C4-2B (cell line): Measurements from ENCODE around the gene SIK2.

Source experiments
- CTCF ChIP-seq: fragments of 450-650 bp; conservative IDR thresholded peaks from 2 replicates; pipeline ENCODE4 v1.5.1; 2017; ENCODE audit warnings: mild to moderate bottlenecking
- ZFX ChIP-seq: fragments of 450-650 bp; IDR thresholded peaks from 2 replicates; pipeline ENCODE4 v1.6.1; 2017

- TF ChIP-seq CTCF (no peak), ZFX (no peak)
Observed at GRCh38 chr11:111612224-111612623, 10.0 kb downstream of the SIK2 start.
